Endothelial cell of umbilical vein (primary cell): ENCODE results near the gene ZCCHC4. TPM values are rescaled to one million over a fixed set of nuclear protein-coding genes. Genes with fewer than 3 reads are reported as not detected.

Experiments used
- BruUV-seq: library from RNA; stranded (reverse); fragments of 400-500 nt; replicated peaks from 2 replicates; lab custom pipeline; 2021; lab: Mats Ljungman, UMichigan
- CTCF ChIA-PET: fragments of 300-600, 350-600 bp; sonication (Branson Sonifier 250); formaldehyde crosslinking; loops from one replicate; lab custom pipeline; 2021; ENCODE audit warnings: antibody characterized with exemption, inconsistent platforms; lab: Charles Lee
- POLR2A ChIA-PET: fragments of 300-600, 350-600 bp; sonication (Branson Sonifier 250); formaldehyde crosslinking; loops from one replicate; lab custom pipeline; 2021; ENCODE audit warnings: antibody characterized with exemption, inconsistent platforms; lab: Charles Lee
- DNase-seq: peaks from one replicate; pipeline ENCODE4 v3.0.0-alpha.2; 2011; ENCODE audit warnings: low read depth, low spot score
- FAIRE-seq: peaks from 2 replicates; lab custom pipeline; 2011; peaks lifted over from hg19 to GRCh38; lab: Jason Lieb, UNC
- H2AFZ ChIP-seq: 2 replicates; pipeline ENCODE4 v1.6.0; 2012; ENCODE audit warnings: low read depth, low read length, control low read depth, inconsistent platforms
- H3K27ac ChIP-seq: 2 replicates; pipeline ENCODE4 v1.5.1; 2011; ENCODE audit warnings: low read depth, mild to moderate bottlenecking, control low read depth, low read length, moderate library complexity; ENCODE audit not compliant: insufficient read depth
- H3K27me3 ChIP-seq, 2 experiments: 2 replicates each; pipeline versions ENCODE4 v1.6.0 to v1.6.1; 2011; ENCODE audit warnings: low read length in 2 of 2, mixed read lengths in 1 of 2; ENCODE audit not compliant: control insufficient read depth in 2 of 2, insufficient read depth in 2 of 2
- H3K36me3 ChIP-seq, 2 experiments: 2 replicates in 1 of 2; 3 replicates in 1 of 2; pipeline ENCODE4 v1.5.1; 2011; ENCODE audit warnings: low read length in 2 of 2, mild to moderate bottlenecking in 1 of 2, moderate library complexity in 1 of 2; ENCODE audit not compliant: control insufficient read depth in 2 of 2, insufficient read depth in 2 of 2; ENCODE audit errors: extremely low read depth in 1 of 2
- H3K4me1 ChIP-seq: 3 replicates; pipeline ENCODE4 v1.5.1; 2011; ENCODE audit warnings: mild to moderate bottlenecking, low read length; ENCODE audit not compliant: control insufficient read depth, insufficient read depth; ENCODE audit errors: extremely low read depth
- H3K4me2 ChIP-seq: 2 replicates; pipeline ENCODE4 v1.6.1; 2011; ENCODE audit warnings: low read length, control low read depth, mixed read lengths; ENCODE audit not compliant: insufficient read depth
- H3K4me3 ChIP-seq, 3 experiments: fragments of 200-600 bp in 1 of 3; sonication (generic), shearing (Covaris generic) in 1 of 3; replicated peaks in 1 of 3; 2 replicates each; pipeline ENCODE4 v1.5.1; 2011 to 2016; ENCODE audit warnings: control low read depth in 3 of 3, low read length in 3 of 3, mild to moderate bottlenecking in 2 of 3, inconsistent platforms in 1 of 3, low read depth in 1 of 3, moderate library complexity in 1 of 3; ENCODE audit not compliant: insufficient read depth in 1 of 3
- H3K79me2 ChIP-seq: 2 replicates; pipeline ENCODE4 v1.6.0; 2012; ENCODE audit warnings: low read length, inconsistent platforms; ENCODE audit not compliant: control insufficient read depth, insufficient read depth
- H3K9ac ChIP-seq: replicated peaks from 2 replicates; pipeline ENCODE3; 2011; ENCODE audit warnings: low read length, control low read depth; ENCODE audit not compliant: insufficient read depth; ENCODE audit errors: extremely low read depth
- H3K9me1 ChIP-seq: replicated peaks from 3 replicates; pipeline ENCODE4 v1.6.0; 2011; ENCODE audit warnings: mild to moderate bottlenecking, low read length; ENCODE audit not compliant: control insufficient read depth, insufficient read depth; ENCODE audit errors: extremely low read depth
- H3K9me3 ChIP-seq: replicated peaks from 2 replicates; pipeline ENCODE4 v1.5.1; 2012; ENCODE audit warnings: low read length, inconsistent platforms; ENCODE audit not compliant: control insufficient read depth, insufficient read depth
- H4K20me1 ChIP-seq: replicated peaks from 2 replicates; pipeline ENCODE3; 2011; ENCODE audit warnings: mild to moderate bottlenecking, low read length; ENCODE audit not compliant: control insufficient read depth, insufficient read depth; ENCODE audit errors: extremely low read depth
- EZH2 ChIP-seq: IDR thresholded peaks from 2 replicates; pipeline ENCODE4 v1.6.1; 2012; ENCODE audit warnings: borderline replicate concordance, low read depth, mild to moderate bottlenecking, moderate library complexity, low read length, inconsistent platforms; ENCODE audit not compliant: severe bottlenecking
- FOS ChIP-seq: IDR thresholded peaks from 2 replicates; pipeline ENCODE4 v1.6.1; 2011; ENCODE audit warnings: mild to moderate bottlenecking, low read length, moderate library complexity, borderline replicate concordance; ENCODE audit not compliant: insufficient read depth
- GATA2 ChIP-seq: IDR thresholded peaks from 2 replicates; pipeline ENCODE4 v1.7.0; 2011; ENCODE audit warnings: low read depth, mild to moderate bottlenecking, moderate library complexity, mixed read lengths, low read length; ENCODE audit not compliant: insufficient read length, insufficient read depth
- JUN ChIP-seq: IDR thresholded peaks from 2 replicates; pipeline ENCODE4 v1.6.1; 2011; ENCODE audit warnings: borderline replicate concordance, low read depth; ENCODE audit not compliant: insufficient read length, insufficient read depth
- MAX ChIP-seq: IDR thresholded peaks from 2 replicates; pipeline ENCODE4 v1.6.1; 2011; ENCODE audit not compliant: insufficient read depth, insufficient read length
- MYC ChIP-seq: IDR thresholded peaks from one replicate; pipeline ENCODE4 v1.6.1; 2011; ENCODE audit warnings: mild to moderate bottlenecking, low read depth, low read length
- POLR2A ChIP-seq: IDR thresholded peaks from 2 replicates; pipeline ENCODE4 v1.6.1; 2012; ENCODE audit warnings: low read depth, mild to moderate bottlenecking, control low read depth, low read length
- POLR2AphosphoS5 ChIP-seq: IDR thresholded peaks from 2 replicates; pipeline ENCODE4 v1.6.1; 2012; ENCODE audit warnings: low read depth, mild to moderate bottlenecking, control low read depth, low read length, moderate library complexity; ENCODE audit not compliant: insufficient read depth
- dilution Hi-C: fragments of 300-500 bp; cut with MboI; formaldehyde crosslinking; loops from one replicate; pipeline ENCODE4 v1.15.0; 2019; ENCODE audit warnings: low sequenced_read_pairs; ENCODE audit not compliant: extremely low pct_ligation_motif_present
- intact Hi-C: fragments of 100-400 bp; cut with micrococcal nuclease; formaldehyde crosslinking; loops from one replicate; pipeline ENCODE4 v1.10.0; 2022
- polyA plus RNA-seq, 4 experiments: library from polyadenylated mRNA; depleted of rRNA in 3 of 4; stranded (reverse) in 3 of 4; unstranded in 1 of 4; fragments of >200 nt; gene quantifications; 2 replicates each; pipeline versions ENCODE4 v1.2.1 to v1.2.3, GENCODE V29; 2011 to 2012; ENCODE audit warnings: missing spikeins in 1 of 4
- total RNA-seq: library from RNA; stranded (reverse); gene quantifications from 2 replicates; pipeline ENCODE4 v1.2.3, GENCODE V29; 2021
- TF ChIP-seq, protein P1 (sequence below), 2 donors: IDR thresholded peaks; 1 replicate in 1 of 2; 2 replicates in 1 of 2; pipeline ENCODE4 v1.5.1; 2011; ENCODE audit warnings: low read length in 2 of 2, mild to moderate bottlenecking in 2 of 2, moderate library complexity in 2 of 2, control low read depth in 1 of 2, inconsistent platforms in 1 of 2, low read depth in 1 of 2; ENCODE audit not compliant: insufficient read depth in 1 of 2; ENCODE audit errors: extremely low read depth in 1 of 2

The ZCCHC4 gene
- total and polyA plus RNA-seq, 2 donors (not counting 3 experiments of a cell fraction or from before 2014, with no cell fraction given): 6.6 to 10.9 TPM

GRCh38 chr4:25297528-25298242 lies 14.9 kb upstream of the ZCCHC4 start:
- Histone ChIP-seq H4K20me1 (no peaks in the 10 kb centered on the region), H3K9ac (no peak overlapping the region), H3K36me3 (no peaks in the 10 kb centered on the region), H3K9me3 (no peaks in the 10 kb centered on the region), H3K4me2 (no peak overlapping the region), H3K4me3 (no peak overlapping the region), H3K27ac (no peak overlapping the region), H3K9me1 (no peaks in the 10 kb centered on the region), H3K4me1 (no peaks in the 10 kb centered on the region), H3K79me2 (no peaks in the 10 kb centered on the region), H2AFZ (no peak overlapping the region), H3K27me3 (peaks cover 4 to 15% of the 10 kb centered on the region in 2 experiments)
- no peak for DNase-seq
- no TSS peak for BruUV-seq
- ChIA-PET POLR2A (no interaction called here), CTCF (interaction anchor here (1.0 to 2.6 kb wide), 3 partner anchors 8 to 15 kb away, joined by 3 to 10 read pairs (median 4); partner anchors contain the start of gene ZCCHC4)
- dilution Hi-C loops: no loop called here
- no peak for TF ChIP-seq FOS
- no peak for TF ChIP-seq MYC
- TF ChIP-seq GATA2: no peak
- TF ChIP-seq, protein P1, sequence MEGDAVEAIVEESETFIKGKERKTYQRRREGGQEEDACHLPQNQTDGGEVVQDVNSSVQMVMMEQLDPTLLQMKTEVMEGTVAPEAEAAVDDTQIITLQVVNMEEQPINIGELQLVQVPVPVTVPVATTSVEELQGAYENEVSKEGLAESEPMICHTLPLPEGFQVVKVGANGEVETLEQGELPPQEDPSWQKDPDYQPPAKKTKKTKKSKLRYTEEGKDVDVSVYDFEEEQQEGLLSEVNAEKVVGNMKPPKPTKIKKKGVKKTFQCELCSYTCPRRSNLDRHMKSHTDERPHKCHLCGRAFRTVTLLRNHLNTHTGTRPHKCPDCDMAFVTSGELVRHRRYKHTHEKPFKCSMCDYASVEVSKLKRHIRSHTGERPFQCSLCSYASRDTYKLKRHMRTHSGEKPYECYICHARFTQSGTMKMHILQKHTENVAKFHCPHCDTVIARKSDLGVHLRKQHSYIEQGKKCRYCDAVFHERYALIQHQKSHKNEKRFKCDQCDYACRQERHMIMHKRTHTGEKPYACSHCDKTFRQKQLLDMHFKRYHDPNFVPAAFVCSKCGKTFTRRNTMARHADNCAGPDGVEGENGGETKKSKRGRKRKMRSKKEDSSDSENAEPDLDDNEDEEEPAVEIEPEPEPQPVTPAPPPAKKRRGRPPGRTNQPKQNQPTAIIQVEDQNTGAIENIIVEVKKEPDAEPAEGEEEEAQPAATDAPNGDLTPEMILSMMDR (IDR thresholded peaks at IDR 0.05; ENCODE audit: extremely low read depth in 1 of 2, insufficient read depth in 1 of 2, low read depth in 1 of 2, low read length in 2 of 2): no peak
- no peak for TF ChIP-seq POLR2AphosphoS5
- no peak for TF ChIP-seq MAX
- TF ChIP-seq JUN: no peak
- no peak for TF ChIP-seq POLR2A
- no peak for TF ChIP-seq EZH2
- intact Hi-C loops: loop anchor here (2.0 kb wide), 1 partner anchor 17 kb away; no protein-coding TSS in a partner anchor
- no peak for FAIRE-seq
